HG03571 (cell line): Measurements from ENCODE around the gene CFAP54.
"Not testable (repeated sequence)": the region's sequence is repeated elsewhere in the genome, so short reads cannot be mapped to it uniquely, and the experiment has no call there.

Experiments used
- ATAC-seq: cut with Tn5 transposase; IDR thresholded peaks from one replicate; pipeline ENCODE4 v1.9.1; 2021; ENCODE audit not compliant: unreplicated experiment

The CFAP54 gene

GRCh38 chr12:96489392-96490056, at the start of gene CFAP54:
TSS of gene CFAP54 (plus strand) at chr12:96489577. CDS start at chr12:96489610, 33 bp downstream.
- peak; percentile 95 for ATAC-seq

- no peak for ATAC-seq
These were observed 47.6 kb upstream of the CFAP54 start for GRCh38 chr12:96441816-96442215.

- ATAC-seq: no peak
These were observed 46.5 kb upstream of the CFAP54 start for GRCh38 chr12:96442906-96443305.

- no peak for ATAC-seq
These were observed 45.0 kb upstream of the CFAP54 start for GRCh38 chr12:96444399-96444798.

GRCh38 chr12:96445691-96446583, 43.4 kb upstream of the CFAP54 start:
- ATAC-seq: peak; percentile 99

GRCh38 chr12:96447256-96447655, 42.1 kb upstream of the CFAP54 start:
- ATAC-seq: no peak

- ATAC-seq: no peak
These were observed 41.1 kb upstream of the CFAP54 start for GRCh38 chr12:96448300-96448699.

GRCh38 chr12:96452261-96452922, 37.0 kb upstream of the CFAP54 start:
- no peak for ATAC-seq

GRCh38 chr12:96454396-96454795, 35.0 kb upstream of the CFAP54 start:
- ATAC-seq: no peak

GRCh38 chr12:96456265-96456974, 33.0 kb upstream of the CFAP54 start:
- ATAC-seq: peak; percentile 86

GRCh38 chr12:96457191-96457930, 32.0 kb upstream of the CFAP54 start:
- ATAC-seq: no peak

- ATAC-seq: not testable (repeated sequence)
These were observed 30.1 kb upstream of the CFAP54 start for GRCh38 chr12:96459281-96459680.

- ATAC-seq: no peak
These were observed 26.7 kb upstream of the CFAP54 start for GRCh38 chr12:96462571-96463280.

GRCh38 chr12:96465896-96466295, 23.5 kb upstream of the CFAP54 start:
- ATAC-seq: no peak

GRCh38 chr12:96466939-96467751, 22.2 kb upstream of the CFAP54 start:
- no peak for ATAC-seq

GRCh38 chr12:96471368-96472050, 17.9 kb upstream of the CFAP54 start:
- no peak for ATAC-seq

- no peak for ATAC-seq
These were observed 17.0 kb upstream of the CFAP54 start for GRCh38 chr12:96472384-96472783.

GRCh38 chr12:96473394-96474093, 15.8 kb upstream of the CFAP54 start:
- no peak for ATAC-seq
